Measurements from ENCODE around the gene NPAS3.

GRCh38 chr14:33056213-33056612, 117.5 kb downstream of the NPAS3 start:
- TF ChIP-seq CTCF (conservative IDR thresholded peaks at IDR 0.05; ENCODE audit: low read length) (no peak), EZH2phosphoT487 (IDR thresholded peaks at IDR 0.05; ENCODE audit: borderline replicate concordance, low read depth, low read length) (no peak)
